Glutamatergic neuron (in vitro differentiated cells): Measurements from ENCODE around the gene MYCBPAP. TPM values are rescaled to one million over a fixed set of nuclear protein-coding genes. Genes with fewer than 3 reads are reported as not detected.

ENCODE experiments used
- DNase-seq: peaks from one replicate; pipeline ENCODE4 v3.0.0; 2022
- H3K27ac Mint-ChIP-seq: one replicate; pipeline ENCODE4 v1.8.0; 2020; ENCODE audit warnings: mild to moderate bottlenecking, mixed read lengths, inconsistent platforms; ENCODE audit not compliant: unreplicated experiment
- H3K27me3 Mint-ChIP-seq: one replicate; pipeline ENCODE4 v1.8.0; 2020; ENCODE audit warnings: mild to moderate bottlenecking, moderate library complexity, mixed read lengths, inconsistent platforms; ENCODE audit not compliant: unreplicated experiment
- H3K36me3 Mint-ChIP-seq: one replicate; pipeline ENCODE4 v1.8.0; 2020; ENCODE audit warnings: mild to moderate bottlenecking, mixed read lengths, inconsistent platforms; ENCODE audit not compliant: unreplicated experiment
- H3K4me1 Mint-ChIP-seq: one replicate; pipeline ENCODE4 v1.8.0; 2020; ENCODE audit warnings: mild to moderate bottlenecking, low read depth, mixed read lengths, inconsistent platforms; ENCODE audit not compliant: unreplicated experiment
- H3K4me3 Mint-ChIP-seq: one replicate; pipeline ENCODE4 v1.8.0; 2020; ENCODE audit warnings: mild to moderate bottlenecking, mixed read lengths, inconsistent platforms; ENCODE audit not compliant: unreplicated experiment
- H3K9me3 Mint-ChIP-seq: one replicate; pipeline ENCODE4 v1.8.0; 2020; ENCODE audit warnings: mild to moderate bottlenecking, moderate library complexity, mixed read lengths, inconsistent platforms; ENCODE audit not compliant: unreplicated experiment
- CTCF ChIP-seq: fragments of 200-600 bp; sonication (generic); IDR thresholded peaks from one replicate; pipeline ENCODE4 v1.5.0; 2021; ENCODE audit not compliant: partially characterized antibody, unreplicated experiment
- total RNA-seq: library from RNA; stranded (reverse); fragmentation: NEBNext Ultra II Directional; extraction: Animal tissue kit (Norgen Biotek cat#: 25700); gene quantifications from one replicate; pipeline ENCODE4 v1.2.1, GENCODE V29; 2021; ENCODE audit not compliant: unreplicated experiment

The MYCBPAP gene
- total RNA-seq, 1 donor from 2014 or later: 2.5 TPM

GRCh38 chr17:50545311-50545710 lies 37.1 kb downstream of the MYCBPAP start:
- no peaks in the 10 kb centered on the region for H3K36me3 Mint-ChIP-seq
- peaks cover 7% of the 10 kb centered on the region for H3K4me1 Mint-ChIP-seq
- peaks cover 16% of the 10 kb centered on the region for H3K27me3 Mint-ChIP-seq
- DNase-seq: no peak
- H3K4me3 Mint-ChIP-seq: no peak overlapping the region
- H3K27ac Mint-ChIP-seq: no peak overlapping the region
- peaks cover 4% of the 10 kb centered on the region for H3K9me3 Mint-ChIP-seq
- no peak for TF ChIP-seq CTCF

- peaks cover 4% of the 10 kb centered on the region for H3K4me1 Mint-ChIP-seq
These were observed 38.4 kb downstream of the MYCBPAP start for GRCh38 chr17:50546701-50547034.

GRCh38 chr17:50547035-50547735 lies 38.9 kb downstream of the MYCBPAP start, which contains the start of gene SPATA20:
Gene SPATA20, plus strand, starts transcription at chr17:50547174. Its CDS starts 35 bp downstream, at chr17:50547209.
- Mint-ChIP-seq H3K4me3 (peak within 1 kb of the TSS; percentile 69), H3K4me1 (peaks cover 4% of the 10 kb centered on the region), H3K36me3 (no peaks in the 10 kb centered on the region), H3K9me3 (peaks cover 7% of the 10 kb centered on the region), H3K27ac (peak within 1 kb of the TSS; percentile 49), H3K27me3 (peaks cover 16% of the 10 kb centered on the region)
- peak; percentile 94 for TF ChIP-seq CTCF
- peak; percentile 90 for DNase-seq

More at GRCh38 chr17:50546701-50547034, 38.4 kb downstream of the MYCBPAP start:
- Mint-ChIP-seq H3K27me3 (peaks cover 16% of the 10 kb centered on the region), H3K9me3 (peaks cover 7% of the 10 kb centered on the region), H3K27ac (peak overlapping the region; percentile 49), H3K36me3 (no peaks in the 10 kb centered on the region), H3K4me3 (peak overlapping the region; percentile 20)
- TF ChIP-seq CTCF: no peak
- DNase-seq: no peak

GRCh38 chr17:50547736-50548083 lies 39.5 kb downstream of the MYCBPAP start:
- peaks cover under 1% of the 10 kb centered on the region for H3K4me1 Mint-ChIP-seq
- peaks cover 7% of the 10 kb centered on the region for H3K9me3 Mint-ChIP-seq
- no peaks in the 10 kb centered on the region for H3K36me3 Mint-ChIP-seq
- peaks cover 14% of the 10 kb centered on the region for H3K27me3 Mint-ChIP-seq
- peak overlapping the region; percentile 69 for H3K4me3 Mint-ChIP-seq
- DNase-seq: no peak
- no peak for TF ChIP-seq CTCF
- H3K27ac Mint-ChIP-seq: no peak overlapping the region

GRCh38 chr17:50548831-50549230 lies 40.6 kb downstream of the MYCBPAP start:
- Mint-ChIP-seq H3K4me3 (no peak overlapping the region), H3K27ac (no peak overlapping the region), H3K36me3 (no peaks in the 10 kb centered on the region), H3K4me1 (peaks cover 3% of the 10 kb centered on the region), H3K27me3 (peaks cover 16% of the 10 kb centered on the region), H3K9me3 (peaks cover 4% of the 10 kb centered on the region)
- DNase-seq: no peak
- TF ChIP-seq CTCF: no peak
